Measurements from ENCODE around the gene CACNA1A.
"Not testable (repeated sequence)": the region's sequence is repeated elsewhere in the genome, so short reads cannot be mapped to it uniquely, and the experiment has no call there.

CACNA1A gene

GRCh38 chr19:13427273-13428051 is 78.8 kb downstream of the CACNA1A start:
- Histone ChIP-seq H3K4me1 (ENCODE audit: control insufficient read depth, insufficient read depth, low read length) (no peaks in the 10 kb centered on the region), H3K27ac (ENCODE audit: low read depth, low read length) (no peak overlapping the region), H3K9me3 (ENCODE audit: control insufficient read depth, insufficient read depth, low read depth, low read length) (peaks cover 9% of the 10 kb centered on the region), H3K36me3 (ENCODE audit: control insufficient read depth, insufficient read depth, low read length) (no peaks in the 10 kb centered on the region), H3K9ac (ENCODE audit: low read length) (no peak overlapping the region), H3K27me3 (ENCODE audit: control insufficient read depth, insufficient read depth, low read length) (no peaks in the 10 kb centered on the region), H3K4me3 (ENCODE audit: low read depth, low read length) (no peak overlapping the region)

GRCh38 chr19:13425875-13426274 is 80.4 kb downstream of the CACNA1A start:
- H3K9ac ChIP-seq (ENCODE audit: low read length); H3K4me1 ChIP-seq (ENCODE audit: control insufficient read depth, insufficient read depth, low read length); H3K27ac ChIP-seq (ENCODE audit: low read depth, low read length); H3K27me3 ChIP-seq (ENCODE audit: control insufficient read depth, insufficient read depth, low read length); H3K4me3 ChIP-seq (ENCODE audit: low read depth, low read length); H3K36me3 ChIP-seq (ENCODE audit: control insufficient read depth, insufficient read depth, low read length): not testable (repeated sequence)
- H3K9me3 ChIP-seq (ENCODE audit: control insufficient read depth, insufficient read depth, low read depth, low read length) = peaks cover 19% of the 10 kb centered on the region

GRCh38 chr19:13425151-13425550 is 81.1 kb downstream of the CACNA1A start:
- H3K27me3 ChIP-seq (ENCODE audit: control insufficient read depth, insufficient read depth, low read length) = no peaks in the 10 kb centered on the region
- no peak overlapping the region for H3K9ac ChIP-seq (ENCODE audit: low read length)
- no peak overlapping the region for H3K4me3 ChIP-seq (ENCODE audit: low read depth, low read length)
- H3K27ac ChIP-seq (ENCODE audit: low read depth, low read length) = no peak overlapping the region
- H3K36me3 ChIP-seq (ENCODE audit: control insufficient read depth, insufficient read depth, low read length) = no peaks in the 10 kb centered on the region
- H3K9me3 ChIP-seq (ENCODE audit: control insufficient read depth, insufficient read depth, low read depth, low read length) = peaks cover 20% of the 10 kb centered on the region
- no peaks in the 10 kb centered on the region for H3K4me1 ChIP-seq (ENCODE audit: control insufficient read depth, insufficient read depth, low read length)

GRCh38 chr19:13420780-13421179 is 85.5 kb downstream of the CACNA1A start:
- Histone ChIP-seq H3K9ac (ENCODE audit: low read length) (no peak overlapping the region), H3K36me3 (ENCODE audit: control insufficient read depth, insufficient read depth, low read length) (no peaks in the 10 kb centered on the region), H3K27me3 (ENCODE audit: control insufficient read depth, insufficient read depth, low read length) (no peaks in the 10 kb centered on the region), H3K4me3 (ENCODE audit: low read depth, low read length) (no peak overlapping the region), H3K9me3 (ENCODE audit: control insufficient read depth, insufficient read depth, low read depth, low read length) (peaks cover 20% of the 10 kb centered on the region), H3K27ac (ENCODE audit: low read depth, low read length) (no peak overlapping the region), H3K4me1 (ENCODE audit: control insufficient read depth, insufficient read depth, low read length) (no peaks in the 10 kb centered on the region)

DNA sequence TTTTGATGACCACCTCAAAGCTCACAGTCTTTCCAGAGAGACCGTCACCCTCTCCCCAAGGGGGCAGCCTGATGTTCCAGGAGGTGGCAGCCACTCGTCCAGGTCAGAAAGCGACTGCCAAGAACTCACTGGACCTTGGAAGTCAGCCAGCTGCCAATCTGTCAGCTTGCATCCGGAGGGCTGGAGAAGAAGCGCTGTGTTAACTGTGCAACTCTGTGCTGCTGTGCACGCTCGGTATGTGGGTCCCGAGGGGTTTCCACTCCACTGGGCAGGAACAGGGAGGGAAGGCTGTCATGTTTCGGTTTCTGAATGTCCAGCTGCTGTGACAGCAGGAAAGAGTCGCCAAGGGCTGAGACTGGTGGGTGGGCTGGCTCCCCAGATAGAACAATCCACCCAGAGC is 89.2 kb downstream of the CACNA1A start:
- Histone ChIP-seq H3K4me3 (ENCODE audit: low read depth, low read length) (no peak overlapping the region), H3K9me3 (ENCODE audit: control insufficient read depth, insufficient read depth, low read depth, low read length) (peaks cover 7% of the 10 kb centered on the region; the same call in 1 of the 2 replicates), H3K27ac (ENCODE audit: low read depth, low read length) (no peak overlapping the region), H3K9ac (ENCODE audit: low read length) (no peak overlapping the region), H3K27me3 (ENCODE audit: control insufficient read depth, insufficient read depth, low read length) (no peaks in the 10 kb centered on the region), H3K36me3 (ENCODE audit: control insufficient read depth, insufficient read depth, low read length) (no peaks in the 10 kb centered on the region), H3K4me1 (ENCODE audit: control insufficient read depth, insufficient read depth, low read length) (no peaks in the 10 kb centered on the region)

GRCh38 chr19:13411899-13412298 is 94.4 kb downstream of the CACNA1A start:
- no peak overlapping the region for H3K4me3 ChIP-seq (ENCODE audit: low read depth, low read length)
- no peaks in the 10 kb centered on the region for H3K9me3 ChIP-seq (ENCODE audit: control insufficient read depth, insufficient read depth, low read depth, low read length)
- no peaks in the 10 kb centered on the region for H3K36me3 ChIP-seq (ENCODE audit: control insufficient read depth, insufficient read depth, low read length)
- no peaks in the 10 kb centered on the region for H3K27me3 ChIP-seq (ENCODE audit: control insufficient read depth, insufficient read depth, low read length)
- no peak overlapping the region for H3K9ac ChIP-seq (ENCODE audit: low read length)
- H3K27ac ChIP-seq (ENCODE audit: low read depth, low read length) = no peak overlapping the region
- H3K4me1 ChIP-seq (ENCODE audit: control insufficient read depth, insufficient read depth, low read length) = no peaks in the 10 kb centered on the region

- H3K27me3 ChIP-seq (ENCODE audit: control insufficient read depth, insufficient read depth, low read length) = no peaks in the 10 kb centered on the region
- no peak overlapping the region for H3K27ac ChIP-seq (ENCODE audit: low read depth, low read length)
- no peak overlapping the region for H3K9ac ChIP-seq (ENCODE audit: low read length)
- no peaks in the 10 kb centered on the region for H3K36me3 ChIP-seq (ENCODE audit: control insufficient read depth, insufficient read depth, low read length)
- no peaks in the 10 kb centered on the region for H3K4me1 ChIP-seq (ENCODE audit: control insufficient read depth, insufficient read depth, low read length)
- H3K4me3 ChIP-seq (ENCODE audit: low read depth, low read length) = no peak overlapping the region
- no peaks in the 10 kb centered on the region for H3K9me3 ChIP-seq (ENCODE audit: control insufficient read depth, insufficient read depth, low read depth, low read length)
Measured at GRCh38 chr19:13410946-13411345, 95.3 kb downstream of the CACNA1A start.

- Histone ChIP-seq H3K36me3 (ENCODE audit: control insufficient read depth, insufficient read depth, low read length) (no peaks in the 10 kb centered on the region), H3K4me1 (ENCODE audit: control insufficient read depth, insufficient read depth, low read length) (no peaks in the 10 kb centered on the region), H3K9me3 (ENCODE audit: control insufficient read depth, insufficient read depth, low read depth, low read length) (no peaks in the 10 kb centered on the region), H3K27ac (ENCODE audit: low read depth, low read length) (no peak overlapping the region), H3K9ac (ENCODE audit: low read length) (no peak overlapping the region), H3K4me3 (ENCODE audit: low read depth, low read length) (no peak overlapping the region), H3K27me3 (ENCODE audit: control insufficient read depth, insufficient read depth, low read length) (no peaks in the 10 kb centered on the region)
Measured at GRCh38 chr19:13408889-13409518, 97.3 kb downstream of the CACNA1A start.

DNA sequence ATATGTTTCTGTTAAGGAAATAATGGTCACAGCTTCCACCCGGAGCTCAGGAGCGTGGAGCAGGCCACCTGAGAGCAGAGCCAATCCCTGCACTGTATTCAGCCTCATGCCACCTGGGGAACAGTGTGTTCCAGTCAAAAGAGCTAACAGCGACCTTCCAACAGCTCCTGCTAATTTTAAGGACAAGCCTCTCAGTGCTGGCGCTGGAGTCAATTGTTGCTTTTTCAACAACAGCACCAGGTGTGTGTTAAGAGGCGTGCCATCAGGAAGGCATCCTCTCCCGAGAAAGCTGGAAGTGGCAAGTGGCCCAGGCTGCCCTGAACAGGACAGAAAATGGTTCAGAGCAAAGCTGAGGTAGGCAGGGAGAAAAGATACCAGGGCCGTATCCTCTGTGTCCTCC is 102.0 kb downstream of the CACNA1A start:
- H3K27ac ChIP-seq (ENCODE audit: low read depth, low read length) = no peak overlapping the region
- no peaks in the 10 kb centered on the region for H3K36me3 ChIP-seq (ENCODE audit: control insufficient read depth, insufficient read depth, low read length)
- no peaks in the 10 kb centered on the region for H3K9me3 ChIP-seq (ENCODE audit: control insufficient read depth, insufficient read depth, low read depth, low read length)

DNA sequence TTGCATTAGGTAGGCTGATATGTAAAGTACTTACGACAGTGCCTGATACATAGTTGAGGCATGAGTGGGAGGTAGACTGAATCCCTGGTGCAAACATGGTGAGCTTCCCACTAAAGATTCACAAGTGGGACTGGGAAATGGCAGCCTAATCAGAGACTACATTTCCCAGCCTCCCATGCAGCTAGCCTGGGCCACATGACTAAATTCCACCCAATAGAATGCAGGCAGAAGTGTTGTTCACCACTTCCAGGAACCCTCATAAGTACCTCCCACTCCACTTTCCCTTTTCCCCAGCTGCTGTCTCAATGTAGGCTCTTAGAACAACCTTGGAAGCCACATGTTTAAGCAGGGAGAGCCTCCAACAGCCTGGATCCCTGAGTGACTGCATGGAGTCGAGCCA is 104.9 kb downstream of the CACNA1A start:
- Histone ChIP-seq H3K4me1 (ENCODE audit: control insufficient read depth, insufficient read depth, low read length) (peaks cover 5% of the 10 kb centered on the region; the same call in 1 of the 2 replicates), H3K4me3 (ENCODE audit: low read depth, low read length) (no peak overlapping the region), H3K9ac (ENCODE audit: low read length) (no peak overlapping the region), H3K36me3 (ENCODE audit: control insufficient read depth, insufficient read depth, low read length) (no peaks in the 10 kb centered on the region), H3K27ac (ENCODE audit: low read depth, low read length) (no peak overlapping the region), H3K9me3 (ENCODE audit: control insufficient read depth, insufficient read depth, low read depth, low read length) (no peaks in the 10 kb centered on the region), H3K27me3 (ENCODE audit: control insufficient read depth, insufficient read depth, low read length) (no peaks in the 10 kb centered on the region)

More for the DNA sequence above, 102.0 kb downstream of the CACNA1A start:
- Histone ChIP-seq H3K27me3 (ENCODE audit: control insufficient read depth, insufficient read depth, low read length) (no peaks in the 10 kb centered on the region), H3K9ac (ENCODE audit: low read length) (no peak overlapping the region), H3K4me3 (ENCODE audit: low read depth, low read length) (no peak overlapping the region), H3K4me1 (ENCODE audit: control insufficient read depth, insufficient read depth, low read length) (peaks cover 3% of the 10 kb centered on the region; the same call in 1 of the 2 replicates)

- Histone ChIP-seq H3K27me3 (ENCODE audit: control insufficient read depth, insufficient read depth, low read length) (no peaks in the 10 kb centered on the region; the same call in 1 of the 2 replicates), H3K9ac (ENCODE audit: low read length) (no peak overlapping the region), H3K4me1 (ENCODE audit: control insufficient read depth, insufficient read depth, low read length) (peaks cover 5% of the 10 kb centered on the region; the same call in 1 of the 2 replicates), H3K36me3 (ENCODE audit: control insufficient read depth, insufficient read depth, low read length) (no peaks in the 10 kb centered on the region), H3K9me3 (ENCODE audit: control insufficient read depth, insufficient read depth, low read depth, low read length) (no peaks in the 10 kb centered on the region), H3K27ac (ENCODE audit: low read depth, low read length) (no peak overlapping the region), H3K4me3 (ENCODE audit: low read depth, low read length) (no peak overlapping the region)
Measured at GRCh38 chr19:13400296-13400695, 106.0 kb downstream of the CACNA1A start.

Data from HUES6 (cell line).